Body of pancreas (tissue), 4 donors: ENCODE data around the gene IFTAP. TPM values are rescaled to one million over a fixed set of nuclear protein-coding genes. Genes with fewer than 3 reads are reported as not detected.

Source experiments
- ATAC-seq: fragments of 150-250 bp; one replicate; pipeline ENCODE4 v1.9.1; 2016
- DNase-seq, 4 donors: peaks; one replicate each; pipeline ENCODE4 v3.0.0-alpha.2; 2019
- H3K27ac ChIP-seq, 4 donors: fragments of 200-600 bp; sonication (generic); 1 replicate in 3 of 4; 2 replicates in 1 of 4; pipeline versions ENCODE4 v1.5.1 to v1.6.1; 2016 to 2019; ENCODE audit warnings: mild to moderate bottlenecking in 1 of 4, mixed read lengths in 1 of 4, moderate library complexity in 1 of 4
- H3K27me3 ChIP-seq, 2 donors: fragments of 200-600 bp; sonication (generic); one replicate each; pipeline ENCODE4 v1.6.0; 2016; ENCODE audit warnings: mild to moderate bottlenecking in 1 of 2
- H3K36me3 ChIP-seq, 2 donors: fragments of 200-600 bp; sonication (generic); replicated peaks in 1 of 2; 2 replicates each; pipeline ENCODE4 v1.5.1; 2016; ENCODE audit warnings: low read depth in 2 of 2; ENCODE audit not compliant: insufficient read depth in 1 of 2
- H3K4me1 ChIP-seq: fragments of 200-600 bp; sonication (generic); one replicate; pipeline ENCODE4 v1.6.0; 2016
- H3K4me3 ChIP-seq, 2 donors: fragments of 200-600 bp; sonication (generic); 1 replicate in 1 of 2; 2 replicates in 1 of 2; pipeline ENCODE4 v1.5.1; 2016 to 2019
- H3K9me3 ChIP-seq, 3 donors: fragments of 200-600 bp; sonication (generic); 1 replicate in 2 of 3; 2 replicates in 1 of 3; pipeline ENCODE4 v1.5.1; 2016
- CTCF ChIP-seq, 7 experiments: fragments of 450-650 bp in 4 of 7; fragments of 200-600 bp in 3 of 7; sonication (generic) in 3 of 7; IDR thresholded peaks; one replicate each; pipeline ENCODE4 v1.5.1; 2016 to 2019; ENCODE audit warnings: antibody characterized with exemption in 7 of 7
- POLR2A ChIP-seq, 3 donors: fragments of 450-650 bp; IDR thresholded peaks; one replicate each; pipeline ENCODE4 v1.6.1; 2016; ENCODE audit warnings: antibody characterized with exemption in 3 of 3, mild to moderate bottlenecking in 2 of 3
- WGBS, 2 donors: methylation state at CpG; one replicate each; pipeline ENCODE4 v1.1.5; 2017; 5-methylcytosine and 5-hydroxymethylcytosine counted together
- intact Hi-C: fragments of 100-400 bp; cut with DNase I; formaldehyde crosslinking; loops from one replicate; pipeline ENCODE4 v1.15.1; 2023
- total RNA-seq, 2 donors: library from RNA; depleted of rRNA; stranded (reverse); fragments of >200 nt; gene quantifications; one replicate each; pipeline ENCODE4 v1.1.0, GENCODE V29; 2016

The IFTAP gene
- total RNA-seq, 2 donors from 2014 or later = 11.9 to 14.3 TPM

GRCh38 chr11:36558571-36559413, 35.5 kb upstream of the IFTAP start:
- Histone ChIP-seq H3K36me3 (no peaks in the 10 kb centered on the region), H3K4me1 (no peaks in the 10 kb centered on the region), H3K4me3 (no peak overlapping the region), H3K9me3 (no peaks in the 10 kb centered on the region), H3K27me3 (no peaks in the 10 kb centered on the region), H3K27ac (no peak overlapping the region)
- 55 to 61% methylated on average over 4 of the region's 4 CpGs for WGBS, 2 donors
- DNase-seq = no peak
- TF ChIP-seq POLR2A (IDR thresholded peaks at IDR 0.05) = no peak
- TF ChIP-seq CTCF (IDR thresholded peaks at IDR 0.05) = no peak
- intact Hi-C loops = no loop called here
- no peak for ATAC-seq

GRCh38 chr11:36564376-36565030, 29.8 kb upstream of the IFTAP start:
- 1 to 3% methylated on average over 15 of the region's 15 CpGs for WGBS, 2 donors
- Histone ChIP-seq H3K4me3 (no peak overlapping the region), H3K27ac (no peak overlapping the region), H3K36me3 (no peaks in the 10 kb centered on the region), H3K9me3 (no peaks in the 10 kb centered on the region), H3K27me3 (no peaks in the 10 kb centered on the region), H3K4me1 (peaks cover 6% of the 10 kb centered on the region)
- DNase-seq = peak; percentile 52 to 74 (median 64)
- ATAC-seq = peak; percentile 77
- TF ChIP-seq CTCF (IDR thresholded peaks at IDR 0.05) (peak; percentile 44 to 85 (median 73)), POLR2A (IDR thresholded peaks at IDR 0.05) (no peak)
- intact Hi-C loops = no loop called here

- no peak overlapping the region for H3K27ac ChIP-seq
- no peaks in the 10 kb centered on the region for H3K9me3 ChIP-seq
- WGBS, 2 donors = 47 to 49% methylated on average over 6 of the region's 6 CpGs
- no peaks in the 10 kb centered on the region for H3K27me3 ChIP-seq
- H3K4me3 ChIP-seq = no peak overlapping the region
- H3K4me1 ChIP-seq = peaks cover 6% of the 10 kb centered on the region
- intact Hi-C loops = no loop called here
- no peak for DNase-seq
- no peak for ATAC-seq
- TF ChIP-seq POLR2A (IDR thresholded peaks at IDR 0.05) (no peak), CTCF (IDR thresholded peaks at IDR 0.05) (no peak)
- no peaks in the 10 kb centered on the region for H3K36me3 ChIP-seq
Observed at GRCh38 chr11:36565031-36565610, 29.2 kb upstream of the IFTAP start.

GRCh38 chr11:36566407-36567053, 27.8 kb upstream of the IFTAP start:
- H3K27ac ChIP-seq = no peak overlapping the region
- no peak for TF ChIP-seq CTCF (IDR thresholded peaks at IDR 0.05)
- TF ChIP-seq POLR2A (IDR thresholded peaks at IDR 0.05) = no peak
- intact Hi-C loops = no loop called here

More at GRCh38 chr11:36566407-36567053, 27.8 kb upstream of the IFTAP start:
- Histone ChIP-seq H3K27me3 (no peaks in the 10 kb centered on the region), H3K4me3 (no peak overlapping the region), H3K36me3 (no peaks in the 10 kb centered on the region), H3K9me3 (no peaks in the 10 kb centered on the region), H3K4me1 (peaks cover 6% of the 10 kb centered on the region)
- ATAC-seq (no peak), DNase-seq (no peak)
- WGBS, 2 donors = 87 to 90% methylated on average over 4 of the region's 4 CpGs
